HPDE6-E6E7 (cell line): ENCODE measurements around the gene SPDYE17.
"Not testable (repeated sequence)": the region's sequence is repeated elsewhere in the genome, so short reads cannot be mapped to it uniquely, and the experiment has no call there.

Experiments
- DNase-seq: peaks from one replicate; pipeline ENCODE4 v3.0.0; 2011; ENCODE audit warnings: missing footprints; ENCODE audit errors: extremely low spot score

SPDYE17 gene, protein sequence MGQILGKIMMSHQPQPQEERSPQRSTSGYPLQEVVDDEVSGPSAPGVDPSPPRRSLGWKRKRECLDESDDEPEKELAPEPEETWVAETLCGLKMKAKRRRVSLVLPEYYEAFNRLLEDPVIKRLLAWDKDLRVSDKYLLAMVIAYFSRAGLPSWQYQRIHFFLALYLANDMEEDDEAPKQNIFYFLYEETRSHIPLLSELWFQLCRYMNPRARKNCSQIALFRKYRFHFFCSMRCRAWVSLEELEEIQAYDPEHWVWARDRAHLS

GRCh38 chr7:77032261-77032660, at the start of gene SPDYE17:
Gene SPDYE17, minus strand, starts transcription at chr7:77032361. Its CDS starts 1,791 bp downstream, at chr7:77030570.
- not testable (repeated sequence) for DNase-seq

DNA sequence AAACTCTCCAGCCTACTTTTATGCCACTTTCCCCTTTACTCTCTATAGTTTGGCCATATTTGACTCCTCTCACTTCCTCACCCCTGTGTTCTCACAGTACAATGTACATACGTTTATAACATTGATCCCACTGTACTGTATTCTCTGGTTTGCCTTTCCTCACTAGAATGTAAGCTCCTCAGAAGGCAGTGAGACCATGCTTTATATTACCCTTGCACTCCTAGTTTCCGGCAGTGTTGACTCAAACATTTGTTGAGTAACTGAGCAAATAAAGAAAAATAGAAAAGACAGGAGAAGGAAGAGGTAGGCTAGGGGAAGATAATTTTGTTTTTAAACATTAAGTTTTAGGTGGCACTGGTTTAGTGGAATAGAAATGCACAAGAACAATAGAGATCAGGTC, 48.1 kb upstream of the SPDYE17 start:
- not testable (repeated sequence) for DNase-seq

- not testable (repeated sequence) for DNase-seq
These were observed 47.5 kb upstream of the SPDYE17 start for GRCh38 chr7:77079624-77080023.

- not testable (repeated sequence) for DNase-seq
These were observed 47.0 kb upstream of the SPDYE17 start for GRCh38 chr7:77079112-77079511.

- DNase-seq, result not testable (repeated sequence)
These were observed 44.9 kb upstream of the SPDYE17 start for GRCh38 chr7:77077060-77077459.

DNA sequence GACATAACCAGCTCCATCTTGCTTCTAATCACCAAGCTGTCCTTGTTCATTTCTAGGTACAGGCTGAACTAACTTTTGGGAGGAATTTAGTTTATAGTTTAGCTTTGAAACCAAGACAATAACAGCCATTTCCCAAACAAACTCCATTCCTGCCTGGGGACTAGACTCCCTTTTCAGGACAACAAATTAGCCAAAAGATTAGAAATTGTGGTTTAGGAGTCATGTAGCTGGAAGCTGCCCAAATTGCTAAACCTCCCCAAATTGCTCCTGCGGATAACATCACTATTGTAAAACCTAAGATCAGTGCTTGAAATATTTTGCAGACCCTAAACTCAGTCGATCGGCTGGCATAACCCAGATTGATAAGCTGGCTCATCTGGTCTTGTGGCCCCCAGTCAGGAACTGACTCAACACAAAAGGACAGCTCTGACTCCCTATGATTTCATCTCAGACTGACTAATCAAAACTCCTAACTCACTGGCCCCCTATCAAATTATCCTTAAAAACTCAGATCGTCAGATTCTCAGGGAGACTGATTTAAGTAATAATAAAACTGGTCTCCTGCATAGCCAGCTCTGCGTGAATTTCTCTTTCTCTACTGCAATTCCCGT, 42.7 kb upstream of the SPDYE17 start:
- DNase-seq, result not testable (repeated sequence)

DNA sequence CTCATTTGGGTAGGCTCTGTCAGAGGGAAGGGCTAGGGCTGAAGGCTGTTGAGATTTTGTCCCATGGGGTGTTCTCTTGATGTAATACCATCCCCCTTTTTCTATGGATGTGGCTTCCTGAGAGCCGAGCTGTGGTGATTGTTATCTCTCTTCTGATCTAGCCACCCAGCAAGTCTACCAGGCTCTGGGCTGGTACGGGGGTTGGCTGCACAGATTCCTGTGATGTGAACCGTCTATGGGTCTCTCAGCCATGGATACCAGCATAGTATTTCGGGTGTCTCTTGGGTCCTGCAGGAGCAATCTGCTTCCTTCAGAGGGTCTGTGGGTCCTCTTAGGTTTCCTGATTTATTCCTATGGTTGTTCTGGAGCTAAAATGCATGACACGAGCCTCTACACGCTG, 38.9 kb upstream of the SPDYE17 start:
- DNase-seq, result not testable (repeated sequence)

DNA sequence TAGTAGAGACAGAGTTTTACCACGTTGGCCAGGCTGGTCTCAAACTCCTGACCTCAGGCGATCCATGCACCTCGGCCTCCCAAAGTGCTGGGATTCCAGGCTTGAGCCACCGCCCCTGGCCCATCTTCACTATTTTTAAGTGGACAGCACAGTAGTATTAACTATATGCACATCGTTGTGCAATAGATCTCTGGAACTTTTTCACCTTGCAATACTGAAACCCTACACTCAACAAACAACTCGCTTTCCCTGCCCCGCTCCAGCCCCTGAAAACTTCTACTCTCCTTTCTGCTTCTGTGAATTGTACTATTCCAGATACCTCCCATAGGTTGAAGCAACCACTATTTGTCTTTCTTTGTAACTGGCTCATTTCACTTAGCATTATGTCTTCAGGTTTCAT, 33.7 kb upstream of the SPDYE17 start:
- DNase-seq, result not testable (repeated sequence)

GRCh38 chr7:77063732-77064131, 31.6 kb upstream of the SPDYE17 start:
- DNase-seq, result not testable (repeated sequence)

- not testable (repeated sequence) for DNase-seq
These were observed 30.4 kb upstream of the SPDYE17 start, which contains the start of gene SPDYE18 for GRCh38 chr7:77062557-77062956. Gene SPDYE18, minus strand, starts transcription at chr7:77062558. Its CDS starts 2,046 bp downstream, at chr7:77060512.

DNA sequence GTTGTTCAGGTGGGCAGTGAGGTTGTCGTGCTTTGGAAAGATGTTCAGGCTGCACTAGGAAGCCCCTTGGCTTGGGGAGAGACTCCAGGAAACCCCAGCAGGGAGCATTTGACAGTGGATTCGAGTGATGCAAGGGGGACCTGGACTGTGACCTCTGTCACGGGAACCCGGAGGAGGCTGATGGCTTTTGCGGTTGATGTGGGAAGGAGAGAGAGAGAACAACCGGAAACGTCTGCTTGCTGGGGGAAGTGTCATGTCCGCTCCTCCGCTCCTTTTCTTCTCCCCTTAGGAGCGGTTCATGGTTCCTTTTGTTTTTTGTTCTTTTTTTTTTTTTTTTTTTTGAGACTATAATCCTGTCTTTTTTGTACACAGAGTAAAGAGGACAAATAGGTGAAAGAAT, 5.8 kb downstream of the SPDYE17 start:
- not testable (repeated sequence) for DNase-seq

DNA sequence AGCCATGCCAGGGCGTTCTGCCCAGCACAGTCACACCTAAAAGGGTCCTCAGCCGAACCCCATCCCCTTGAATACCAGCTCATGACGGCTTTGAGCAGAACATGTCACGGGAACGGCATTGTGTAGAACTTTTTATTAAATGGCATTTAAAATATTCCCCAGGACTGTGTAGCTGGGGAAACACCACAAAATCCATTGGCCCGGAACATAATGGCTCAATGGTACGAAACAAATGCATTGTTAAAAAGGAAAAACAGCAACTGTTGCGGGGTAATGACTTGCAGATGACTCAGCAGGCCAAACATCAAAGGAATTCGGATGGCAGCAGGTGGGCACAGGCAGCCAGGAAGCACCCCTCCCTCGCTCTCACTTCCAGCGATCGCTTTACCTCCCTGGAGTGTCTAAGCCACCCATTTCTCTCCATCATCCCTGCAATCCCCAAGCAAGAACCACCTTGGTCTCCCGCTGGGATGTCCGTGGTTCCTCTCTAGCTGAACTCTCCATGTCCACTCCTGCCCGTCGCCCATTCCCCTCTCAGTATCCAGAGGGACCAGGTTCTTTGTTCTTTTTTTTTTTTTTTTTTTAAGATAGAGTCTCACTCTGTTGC, 22.0 kb downstream of the SPDYE17 start:
- DNase-seq, result not testable (repeated sequence)

DNA sequence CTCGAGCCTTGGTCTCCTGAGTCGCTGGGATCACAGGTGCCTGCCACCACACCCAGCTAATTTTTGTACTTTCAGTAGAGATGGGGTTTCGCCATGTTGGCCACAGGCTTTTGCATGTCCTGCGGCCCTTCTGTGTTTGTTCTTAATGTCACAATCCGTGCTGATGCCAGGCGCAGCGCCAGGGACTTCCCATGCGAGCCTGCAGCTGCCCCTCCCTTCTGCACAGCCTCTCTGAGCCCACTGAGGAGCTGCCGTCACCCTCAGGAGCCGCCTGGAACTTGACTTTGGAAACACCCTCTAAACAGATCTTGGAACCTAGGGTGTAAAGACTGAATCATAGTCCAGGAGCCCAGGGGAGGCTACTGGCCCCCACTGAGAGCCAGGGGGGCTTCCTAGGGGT, 24.2 kb downstream of the SPDYE17 start:
- DNase-seq, result not testable (repeated sequence)

DNA sequence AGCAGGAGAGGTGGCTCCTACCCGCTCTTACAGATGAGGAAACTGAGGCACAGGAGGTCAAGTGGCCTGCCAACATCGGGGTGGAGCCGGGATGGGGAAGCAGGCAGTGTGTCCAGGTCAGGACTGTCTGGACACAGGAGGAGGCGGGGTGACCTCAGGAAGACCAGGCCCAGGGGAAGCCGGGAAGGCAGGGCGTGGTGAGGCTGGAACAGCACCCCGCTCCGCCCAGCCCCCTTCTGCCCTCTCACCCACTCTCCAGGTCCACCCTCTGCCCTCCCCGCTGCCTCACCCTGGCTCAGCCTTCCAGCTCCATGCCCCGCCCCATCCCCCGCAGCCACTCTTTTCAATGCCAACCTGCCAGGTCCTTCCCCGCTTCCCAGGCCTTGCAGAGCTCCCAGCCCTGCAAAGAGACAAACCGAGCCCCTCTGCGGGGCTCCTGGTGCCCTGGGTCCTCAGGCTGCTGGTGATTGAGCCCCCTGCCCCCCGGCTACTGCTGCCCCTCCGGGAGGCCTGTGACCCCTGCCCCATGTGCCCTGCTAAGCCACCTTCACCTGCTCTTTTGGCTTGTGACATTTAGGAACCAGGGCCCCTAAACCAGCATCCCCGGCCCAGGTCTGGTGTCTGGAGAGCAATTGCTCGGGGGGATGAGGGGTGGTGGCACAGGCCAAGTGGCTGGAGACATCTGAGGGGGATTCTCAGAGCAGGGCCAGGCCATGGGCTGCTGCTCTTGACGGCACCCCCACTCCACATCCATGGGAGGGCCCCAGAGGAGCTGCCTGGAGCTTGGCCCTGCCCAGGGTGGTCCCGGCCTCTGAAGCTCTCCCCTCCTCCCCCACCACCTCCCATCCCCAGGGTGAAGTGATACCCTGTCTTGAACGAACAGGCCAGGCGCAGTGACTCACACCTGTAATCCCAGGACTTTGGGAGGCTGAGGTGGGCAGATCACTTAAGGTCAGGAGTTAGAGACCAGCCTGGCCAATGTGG, 25.7 kb downstream of the SPDYE17 start:
- not testable (repeated sequence) for DNase-seq

GRCh38 chr7:77005461-77006057, 26.6 kb downstream of the SPDYE17 start:
- DNase-seq, result not testable (repeated sequence)

- not testable (repeated sequence) for DNase-seq
These were observed 28.0 kb downstream of the SPDYE17 start for GRCh38 chr7:77004151-77004550.

DNA sequence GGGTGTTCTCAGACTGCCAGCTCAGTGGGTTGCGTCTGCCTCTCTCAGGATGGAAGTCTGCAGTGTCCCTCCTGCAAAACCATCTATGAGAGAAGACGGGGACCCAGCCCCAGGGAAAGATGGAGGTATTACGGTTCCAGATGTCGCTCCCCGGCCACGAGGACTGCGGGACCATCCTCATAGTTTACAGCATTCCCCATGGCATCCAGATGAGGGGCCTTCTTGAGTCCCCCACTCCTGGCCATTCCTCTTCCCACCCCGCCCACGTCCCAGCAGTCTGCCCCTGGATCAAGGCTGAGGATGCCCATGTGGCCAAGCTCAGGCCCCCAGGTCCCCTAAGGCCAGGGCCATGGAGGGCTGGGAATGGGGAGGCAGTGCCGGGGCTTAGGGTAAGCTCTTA, 28.9 kb downstream of the SPDYE17 start:
- not testable (repeated sequence) for DNase-seq

DNA sequence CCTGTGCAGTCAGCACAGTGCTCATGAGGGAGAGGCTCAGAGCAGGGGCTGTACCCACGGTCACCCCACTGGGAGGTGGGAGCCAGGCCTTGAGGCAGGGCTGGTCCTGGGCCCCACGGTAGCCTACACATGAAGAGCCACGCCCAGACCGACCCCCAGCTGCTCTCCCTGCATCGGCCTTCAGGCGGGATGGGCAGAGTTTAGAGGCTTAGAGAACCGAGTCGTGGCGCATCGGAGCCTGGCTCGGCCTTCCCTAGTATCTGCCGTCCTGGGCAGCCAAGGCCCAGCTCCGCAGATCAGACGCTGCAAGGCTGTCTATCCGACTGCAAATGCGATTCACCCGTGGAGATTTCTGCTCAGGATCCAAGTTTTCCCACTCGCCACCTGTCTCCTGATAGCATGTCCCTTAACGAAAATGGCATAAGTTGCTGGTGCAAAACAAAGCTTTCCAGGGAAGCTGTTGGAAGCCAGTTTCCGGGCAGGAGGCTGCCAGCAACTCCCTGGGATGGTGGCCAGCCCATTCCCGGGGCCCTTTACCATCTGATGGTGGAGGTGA, 29.4 kb downstream of the SPDYE17 start:
- DNase-seq, result not testable (repeated sequence)

GRCh38 chr7:77002104-77002503, 30.1 kb downstream of the SPDYE17 start:
- not testable (repeated sequence) for DNase-seq

DNA sequence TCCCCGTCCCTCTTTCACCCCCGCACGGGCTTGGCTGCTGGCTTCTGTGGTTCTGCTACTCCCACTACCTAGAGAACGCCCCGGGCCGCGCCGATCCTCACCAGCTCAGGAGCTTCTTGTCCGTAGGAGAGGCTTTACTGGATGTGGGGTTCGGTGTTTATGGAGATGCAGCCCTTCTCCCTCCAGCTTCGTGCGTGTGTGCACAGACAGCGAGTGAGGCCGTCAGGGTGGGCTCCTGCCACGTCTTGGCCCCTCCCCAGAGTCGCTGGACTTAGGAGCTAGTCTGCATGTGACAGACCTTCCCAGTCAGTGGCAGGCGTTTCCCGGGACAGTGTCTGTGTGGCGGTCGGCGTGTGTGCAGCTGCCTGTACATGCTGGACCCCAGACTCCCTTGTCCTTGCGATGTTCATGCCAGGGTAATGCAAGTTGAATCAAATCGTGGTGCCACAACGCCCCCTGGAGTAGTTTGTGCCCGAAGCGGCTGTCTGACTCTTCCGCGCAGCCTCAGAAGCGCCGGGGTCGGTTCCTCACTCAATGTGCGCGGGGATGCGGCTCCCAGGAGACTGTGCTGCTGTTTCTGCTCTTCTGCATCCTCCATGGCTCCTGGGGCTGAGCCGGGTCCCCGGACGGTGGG, 32.6 kb downstream of the SPDYE17 start:
- DNase-seq, result not testable (repeated sequence)
